ENCODE measurements around the gene GAS7. TPM values are rescaled to one million over a fixed set of nuclear protein-coding genes. Genes with fewer than 3 reads are reported as not detected.

GAS7 gene
- total RNA-seq, 1 experiment from 2014 or later, result 6.0 TPM

DNA sequence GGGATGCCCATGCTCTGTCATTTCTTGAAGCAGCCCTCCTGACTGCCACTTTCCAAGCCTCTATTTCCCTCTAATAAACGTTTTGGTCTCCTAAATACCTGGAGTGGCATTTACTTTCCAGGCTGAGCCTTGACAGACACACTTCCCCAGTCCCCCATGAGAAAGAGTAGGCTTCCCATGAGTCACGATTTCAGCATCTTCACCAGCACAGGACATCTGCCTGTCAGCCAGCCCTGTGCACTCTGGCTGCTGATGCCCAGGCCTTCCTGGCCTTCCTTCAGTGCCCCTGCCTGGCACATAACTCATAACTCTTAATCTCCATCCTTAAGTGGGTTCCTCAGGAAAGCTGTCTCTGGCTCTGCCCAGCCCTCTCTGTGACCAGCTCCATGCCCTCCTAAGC is 30.8 kb upstream of the GAS7 start:
- Histone ChIP-seq H4K20me1 (ENCODE audit: control insufficient read depth, insufficient read depth, insufficient read length) (no peaks in the 10 kb centered on the region), H3K79me1 (ENCODE audit: insufficient read depth, low read depth, low read length, poor library complexity, severe bottlenecking) (no peaks in the 10 kb centered on the region), H3K4ac (ENCODE audit: low read depth, low read length) (no peak overlapping the region), H3K4me2 (ENCODE audit: insufficient read depth, insufficient read length, low read length) (no peak overlapping the region), H3K14ac (ENCODE audit: insufficient read depth, low read length) (no peak overlapping the region), H3K18ac (ENCODE audit: insufficient read length, low read depth, low read length) (no peak overlapping the region), H3K27ac (ENCODE audit: insufficient read length, low read depth, low read length) (no peak overlapping the region), H4K5ac (ENCODE audit: insufficient read length, low read depth, low read length) (no peak overlapping the region), H2BK12ac (ENCODE audit: insufficient read length, low read depth, low read length) (no peak overlapping the region), H3K23ac (ENCODE audit: insufficient read length, low read depth, low read length) (no peak overlapping the region), H4K8ac (replicated peaks; ENCODE audit: insufficient read length, low read depth, low read length) (no peak overlapping the region), H4K91ac (ENCODE audit: insufficient read length, low read depth, low read length) (no peak overlapping the region), H2BK120ac (ENCODE audit: low read depth, low read length, poor library complexity, severe bottlenecking) (no peak overlapping the region), H3K9me3 (ENCODE audit: control insufficient read depth, low read depth, low read length) (no peaks in the 10 kb centered on the region), H2AK5ac (ENCODE audit: insufficient read length, low read length) (no peak overlapping the region), H3K79me2 (ENCODE audit: insufficient read depth, low read length) (no peaks in the 10 kb centered on the region), H2AFZ (ENCODE audit: low read length) (no peak overlapping the region), H3T11ph (ENCODE audit: low read length) (no peak overlapping the region), H3K27me3 (ENCODE audit: insufficient read depth, low read length) (no peaks in the 10 kb centered on the region), H2BK15ac (ENCODE audit: low read depth, low read length) (no peak overlapping the region; the same call in 1 of the 2 replicates), H2BK20ac (ENCODE audit: low read depth, low read length, poor library complexity, severe bottlenecking) (no peak overlapping the region), H3K9ac (ENCODE audit: extremely low read depth, insufficient read length, low read length) (no peak overlapping the region), H2BK5ac (ENCODE audit: insufficient read length, low read length) (no peak overlapping the region), H3K4me1 (ENCODE audit: insufficient read depth, low read length) (no peaks in the 10 kb centered on the region), H3K23me2 (ENCODE audit: insufficient read length, low read depth, low read length, poor library complexity, severe bottlenecking) (no peaks in the 10 kb centered on the region), H3K56ac (ENCODE audit: insufficient read length, low read depth, low read length) (no peak overlapping the region)
- H3K4me3 Mint-ChIP-seq, result no peak overlapping the region
- H3K9me3 Mint-ChIP-seq, result peaks cover 0 to 7% of the 10 kb centered on the region in 2 experiments; a peak in 4 of 5 replicates
- H3K36me3 Mint-ChIP-seq (ENCODE audit: insufficient read depth in 1 of 3, low read depth in 3 of 3), result no peaks in the 10 kb centered on the region; a peak in 1 of 7 replicates
- TF ChIP-seq, protein P1, sequence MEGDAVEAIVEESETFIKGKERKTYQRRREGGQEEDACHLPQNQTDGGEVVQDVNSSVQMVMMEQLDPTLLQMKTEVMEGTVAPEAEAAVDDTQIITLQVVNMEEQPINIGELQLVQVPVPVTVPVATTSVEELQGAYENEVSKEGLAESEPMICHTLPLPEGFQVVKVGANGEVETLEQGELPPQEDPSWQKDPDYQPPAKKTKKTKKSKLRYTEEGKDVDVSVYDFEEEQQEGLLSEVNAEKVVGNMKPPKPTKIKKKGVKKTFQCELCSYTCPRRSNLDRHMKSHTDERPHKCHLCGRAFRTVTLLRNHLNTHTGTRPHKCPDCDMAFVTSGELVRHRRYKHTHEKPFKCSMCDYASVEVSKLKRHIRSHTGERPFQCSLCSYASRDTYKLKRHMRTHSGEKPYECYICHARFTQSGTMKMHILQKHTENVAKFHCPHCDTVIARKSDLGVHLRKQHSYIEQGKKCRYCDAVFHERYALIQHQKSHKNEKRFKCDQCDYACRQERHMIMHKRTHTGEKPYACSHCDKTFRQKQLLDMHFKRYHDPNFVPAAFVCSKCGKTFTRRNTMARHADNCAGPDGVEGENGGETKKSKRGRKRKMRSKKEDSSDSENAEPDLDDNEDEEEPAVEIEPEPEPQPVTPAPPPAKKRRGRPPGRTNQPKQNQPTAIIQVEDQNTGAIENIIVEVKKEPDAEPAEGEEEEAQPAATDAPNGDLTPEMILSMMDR (conservative IDR thresholded peaks at IDR 0.05), result no peak
- no peak for DNase-seq
- peaks cover 1% of the 10 kb centered on the region for H3K27me3 Mint-ChIP-seq (ENCODE audit: low read depth)
- 0 out of 4 replicates have a peak, but pooled peaks cover 0 to 2% of the 10 kb centered on the region in 2 experiments for H3K4me1 Mint-ChIP-seq
- no peak overlapping the region for H3K27ac Mint-ChIP-seq
- no CpG with 5 or more reads among the region's 2 CpGs for WGBS (ENCODE audit: extremely low coverage, insufficient read length, low lambda C conversion rate)
